Esophagus squamous epithelium (tissue), 5 donors: ENCODE data around the gene PRR36. TPM values are rescaled to one million over a fixed set of nuclear protein-coding genes. Genes with fewer than 3 reads are reported as not detected.

Experiments used
- DNase-seq: peaks from one replicate; lab custom pipeline; 2025; lab: John Stamatoyannopoulos, UW
- H3K27ac ChIP-seq, 4 donors: fragments of 200-600 bp; sonication (generic); one replicate each; pipeline ENCODE4 v1.5.1; 2016 to 2019; ENCODE audit warnings: mild to moderate bottlenecking in 1 of 4
- H3K27me3 ChIP-seq, 4 donors: fragments of 200-600 bp; sonication (generic); 1 replicate in 3 of 4; 2 replicates in 1 of 4; pipeline versions ENCODE4 v1.5.1 to v1.6.0; 2017 to 2021; ENCODE audit warnings: antibody characterized with exemption in 1 of 4
- H3K36me3 ChIP-seq, 3 donors: fragments of 200-600 bp; sonication (generic); one replicate each; pipeline ENCODE4 v1.5.1; 2016 to 2019
- H3K4me1 ChIP-seq, 3 donors: fragments of 200-600 bp; sonication (generic); one replicate each; pipeline ENCODE4 v1.5.1; 2017 to 2019
- H3K4me3 ChIP-seq, 4 donors: fragments of 200-600 bp; sonication (generic); 1 replicate in 3 of 4; 2 replicates in 1 of 4; pipeline ENCODE4 v1.5.1; 2016 to 2019; ENCODE audit warnings: mild to moderate bottlenecking in 2 of 4, moderate library complexity in 1 of 4
- H3K9me3 ChIP-seq, 3 donors: fragments of 200-600 bp; sonication (generic); one replicate each; pipeline ENCODE4 v1.5.1; 2016 to 2019
- CTCF ChIP-seq, 6 experiments: fragments of 450-650 bp in 4 of 6; fragments of 200-600 bp in 2 of 6; sonication (generic) in 2 of 6; IDR thresholded peaks; one replicate each; pipeline ENCODE4 v1.5.1; 2016 to 2019; ENCODE audit warnings: antibody characterized with exemption in 6 of 6, mild to moderate bottlenecking in 4 of 6, moderate library complexity in 4 of 6
- POLR2A ChIP-seq, 4 donors: fragments of 450-650 bp; IDR thresholded peaks; one replicate each; pipeline ENCODE4 v1.6.1; 2017; ENCODE audit warnings: antibody characterized with exemption in 4 of 4, mild to moderate bottlenecking in 4 of 4, moderate library complexity in 3 of 4
- WGBS, 2 donors: methylation state at CpG; one replicate each; pipeline ENCODE4 v1.1.5; 2018; 5-methylcytosine and 5-hydroxymethylcytosine counted together
- intact Hi-C: fragments of 100-400 bp; cut with DNase I; formaldehyde crosslinking; loops from one replicate; pipeline ENCODE4 v1.15.0; 2022
- total RNA-seq, 4 donors: library from RNA; depleted of rRNA; stranded (reverse); fragments of >200 nt; gene quantifications; one replicate each; pipeline ENCODE4 v1.1.0, GENCODE V29; 2016
- donor health status: DM: yes; HTN: yes; CAD: no.

PRR36 gene
- under 1 TPM in 2 of 4 donors, not detected in 2; 0.35 to 0.57 TPM for total RNA-seq

GRCh38 chr19:7874076-7874896, at the start of gene PRR36:
Gene PRR36 (minus strand): TSS chr19:7874390. CDS start chr19:7873689, 701 bp downstream.
- Histone ChIP-seq H3K36me3 (no peaks in the 10 kb centered on the region), H3K4me1 (peaks cover 20 to 57% (median 31%) of the 10 kb centered on the region in 3 donors), H3K9me3 (no peaks in the 10 kb centered on the region), H3K4me3 (peak within 1 kb of the TSS in 2 of 4 donors; percentile 26 to 54), H3K27ac (no peak within 1 kb of the TSS), H3K27me3 (peaks cover 11 to 56% (median 21%) of the 10 kb centered on the region in 4 donors)
- WGBS, 2 donors: no CpG with 5 or more reads among the region's 88 CpGs
- TF ChIP-seq POLR2A (IDR thresholded peaks at IDR 0.05): no peak
- no peak for TF ChIP-seq CTCF (IDR thresholded peaks at IDR 0.05)
- no peak for DNase-seq
- intact Hi-C loops: no loop called here

- no peak for TF ChIP-seq CTCF (IDR thresholded peaks at IDR 0.05)
- TF ChIP-seq POLR2A (IDR thresholded peaks at IDR 0.05): no peak
- intact Hi-C loops: no loop called here
- Histone ChIP-seq H3K36me3 (peaks cover 0 to 25% (median 11%) of the 10 kb centered on the region in 3 donors), H3K9me3 (no peaks in the 10 kb centered on the region), H3K4me1 (peaks cover 50 to 93% (median 52%) of the 10 kb centered on the region in 3 donors), H3K27ac (peak overlapping the region in 3 of 4 donors; percentile 28 to 91 (median 82)), H3K27me3 (peaks cover 0 to 27% (median under 1%) of the 10 kb centered on the region in 4 donors), H3K4me3 (peak overlapping the region in 2 of 4 donors; percentile 6 to 71)
- DNase-seq: no peak
- WGBS, 2 donors: 85 to 90% methylated on average over 10 to 20 of the region's 31 CpGs
These were observed 49.4 kb upstream of the PRR36 start for GRCh38 chr19:7923295-7924191.

GRCh38 chr19:7922836-7923195, 48.6 kb upstream of the PRR36 start:
- no peak overlapping the region for H3K4me3 ChIP-seq
- peaks cover 0 to 25% (median 11%) of the 10 kb centered on the region in 3 donors for H3K36me3 ChIP-seq
- TF ChIP-seq CTCF (IDR thresholded peaks at IDR 0.05): no peak
- TF ChIP-seq POLR2A (IDR thresholded peaks at IDR 0.05): no peak
- intact Hi-C loops: no loop called here
- no peaks in the 10 kb centered on the region for H3K9me3 ChIP-seq
- WGBS, 2 donors: 78% methylated on average over 4 of the region's 8 CpGs; no CpG with 5 or more reads in 1 of the 2 donors
- H3K4me1 ChIP-seq: peaks cover 46 to 93% (median 49%) of the 10 kb centered on the region in 3 donors
- DNase-seq: no peak
- H3K27ac ChIP-seq: peak overlapping the region in 3 of 4 donors; percentile 28 to 91 (median 82)
- peaks cover 0 to 35% (median 4%) of the 10 kb centered on the region in 4 donors for H3K27me3 ChIP-seq

- Histone ChIP-seq H3K36me3 (peaks cover 0 to 23% (median 11%) of the 10 kb centered on the region in 3 donors), H3K4me1 (peaks cover 45 to 93% (median 49%) of the 10 kb centered on the region in 3 donors), H3K27me3 (peaks cover 0 to 41% (median 8%) of the 10 kb centered on the region in 4 donors), H3K4me3 (peak overlapping the region in 1 of 4 donors; percentile 96), H3K9me3 (no peaks in the 10 kb centered on the region), H3K27ac (peak overlapping the region in 3 of 4 donors; percentile 91 to 97 (median 96))
- WGBS, 2 donors: 87 to 100% methylated on average over 4 to 6 of the region's 31 CpGs
- intact Hi-C loops: no loop called here
- TF ChIP-seq POLR2A (IDR thresholded peaks at IDR 0.05): no peak
- DNase-seq: no peak
These were observed 48.0 kb upstream of the PRR36 start for GRCh38 chr19:7921967-7922835.
